ENCODE measurements around the gene WDFY1. TPM values are rescaled to one million over a fixed set of nuclear protein-coding genes. Genes with fewer than 3 reads are reported as not detected.

WDFY1 gene
- total and polyA plus RNA-seq, 12 donors: 7.8 to 45.2 (median 32.5) TPM

GRCh38 chr2:223991611-223992010 lies 46.5 kb upstream of the WDFY1 start:
- H3K36me3 ChIP-seq (replicated peaks in 1 of 2): no peaks in the 10 kb centered on the region
- H3K4me1 ChIP-seq (replicated peaks in 1 of 2): no peaks in the 10 kb centered on the region
- intact Hi-C loops (cut with DNase I): loop anchor here in 1 of 2 donors (5.0 kb wide), 1 partner anchor 296 kb away; no protein-coding TSS in a partner anchor
- no peak for TF ChIP-seq CTCF (IDR thresholded peaks at IDR 0.05)
- no peak for TF ChIP-seq POLR2A (IDR thresholded peaks at IDR 0.05)
- no peak overlapping the region for H3K4me3 ChIP-seq
- H3K9me3 ChIP-seq (replicated peaks in 1 of 3): no peaks in the 10 kb centered on the region
- no peaks in the 10 kb centered on the region for H3K27me3 ChIP-seq
- 86 to 89% (median 88%) methylated on average over 12 of the region's 12 CpGs for whole genome bisulfite sequencing, 4 donors
- H3K27ac ChIP-seq: no peak overlapping the region
- DNase-seq: no peak

DNA sequence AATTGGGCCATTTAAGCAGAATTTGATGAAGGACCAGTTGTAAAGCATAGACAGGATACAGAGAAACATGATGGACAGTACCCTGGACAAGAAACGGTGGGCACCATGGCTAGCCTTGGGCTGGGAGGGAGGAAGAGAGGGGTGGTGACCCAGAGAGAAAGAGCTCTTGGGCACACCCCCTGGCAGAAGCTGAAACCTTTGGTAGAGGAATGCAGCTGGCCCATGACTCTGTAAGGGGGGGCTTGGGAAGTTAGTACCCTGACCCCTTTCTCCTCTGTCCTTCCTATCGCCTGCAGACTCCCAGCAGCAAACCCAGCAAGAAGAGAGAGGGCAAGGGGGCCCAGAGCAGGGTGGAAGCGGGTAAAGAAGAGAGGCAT lies 44.7 kb upstream of the WDFY1 start:
- intact Hi-C loops (cut with DNase I): loop anchor here in 1 of 2 donors (5.0 kb wide), 1 partner anchor 297 kb away; no protein-coding TSS in a partner anchor
- TF ChIP-seq POLR2A (IDR thresholded peaks at IDR 0.05): no peak
- no peak for TF ChIP-seq CTCF (IDR thresholded peaks at IDR 0.05)
- Histone ChIP-seq H3K36me3 (replicated peaks in 1 of 2) (no peaks in the 10 kb centered on the region), H3K27me3 (no peaks in the 10 kb centered on the region), H3K27ac (no peak overlapping the region), H3K4me3 (no peak overlapping the region), H3K4me1 (replicated peaks in 1 of 2) (no peaks in the 10 kb centered on the region), H3K9me3 (replicated peaks in 1 of 3) (no peaks in the 10 kb centered on the region)
- no peak for DNase-seq
- WGBS, 4 donors: 65 to 75% (median 69%) methylated on average over 3 of the region's 3 CpGs

DNA sequence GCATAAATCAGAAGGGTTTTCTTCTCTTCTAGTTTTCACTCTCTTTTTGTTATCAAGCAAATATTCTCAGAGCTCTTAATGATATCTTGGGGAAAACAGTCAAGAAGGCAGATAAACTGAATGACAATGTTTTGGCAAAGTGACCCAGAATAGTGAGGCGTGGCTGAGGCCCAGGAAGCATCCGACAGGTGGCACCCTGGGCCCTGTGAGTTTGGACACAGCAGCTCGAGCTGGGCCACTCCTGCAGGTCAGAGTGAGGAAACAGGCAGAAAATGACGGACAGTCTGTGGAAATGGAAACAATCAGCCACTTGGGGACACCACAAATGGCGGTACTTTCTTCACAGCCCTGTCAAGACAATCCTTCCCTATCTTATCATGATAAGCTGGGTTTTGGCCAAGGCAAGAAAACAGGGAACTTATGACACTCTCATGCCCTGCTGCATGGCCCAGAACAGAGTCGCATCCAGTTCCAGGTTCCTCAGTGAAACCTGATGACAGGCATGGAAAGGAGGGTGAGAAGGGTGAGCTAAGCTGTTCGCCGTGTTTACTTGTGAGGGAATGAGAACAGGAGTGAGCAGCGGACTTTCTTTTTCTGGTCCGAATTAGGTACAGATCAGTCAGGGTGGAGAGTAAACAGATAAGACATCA lies 44.2 kb upstream of the WDFY1 start:
- no peaks in the 10 kb centered on the region for H3K27me3 ChIP-seq
- 82 to 88% (median 87%) methylated on average over 10 of the region's 10 CpGs for WGBS, 4 donors
- no peaks in the 10 kb centered on the region for H3K4me1 ChIP-seq (replicated peaks in 1 of 2)
- no peaks in the 10 kb centered on the region for H3K36me3 ChIP-seq (replicated peaks in 1 of 2)
- intact Hi-C loops (cut with DNase I): no loop called here
- DNase-seq: no peak
- H3K9me3 ChIP-seq (replicated peaks in 1 of 3): no peaks in the 10 kb centered on the region
- no peak for TF ChIP-seq CTCF (IDR thresholded peaks at IDR 0.05)
- TF ChIP-seq POLR2A (IDR thresholded peaks at IDR 0.05): no peak
- H3K27ac ChIP-seq: no peak overlapping the region
- H3K4me3 ChIP-seq: no peak overlapping the region

DNA sequence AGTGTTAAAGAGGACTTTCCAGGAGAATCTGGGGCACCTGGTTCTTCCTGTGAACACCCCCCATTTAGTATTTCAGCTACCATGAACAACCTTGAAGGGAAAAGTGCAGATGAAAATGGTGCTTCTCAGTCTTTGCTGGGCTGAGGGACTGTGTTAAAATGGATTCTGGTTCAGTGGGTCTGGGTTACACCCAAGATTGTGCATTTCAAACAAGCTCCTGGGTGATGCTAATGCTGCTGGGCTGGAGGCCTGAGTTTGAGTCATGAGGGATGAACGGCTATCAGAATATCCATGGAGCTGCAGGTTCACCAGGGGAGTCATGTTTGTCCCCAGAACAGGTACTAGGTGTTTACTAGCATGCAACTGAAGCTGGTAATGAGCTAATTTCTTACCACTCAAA lies 36.1 kb upstream of the WDFY1 start:
- DNase-seq: no peak
- TF ChIP-seq CTCF (IDR thresholded peaks at IDR 0.05): no peak
- no peak for TF ChIP-seq POLR2A (IDR thresholded peaks at IDR 0.05)
- no peak overlapping the region for H3K27ac ChIP-seq
- H3K27me3 ChIP-seq: no peaks in the 10 kb centered on the region
- H3K4me1 ChIP-seq (replicated peaks in 1 of 2): no peaks in the 10 kb centered on the region
- WGBS, 4 donors: 80 to 92% (median 87%) methylated on average over 1 of the region's 1 CpG; no CpG with 5 or more reads in 1 of the 4 donors
- no peaks in the 10 kb centered on the region for H3K9me3 ChIP-seq (replicated peaks in 1 of 3)
- intact Hi-C loops (cut with DNase I): no loop called here
- no peak overlapping the region for H3K4me3 ChIP-seq
- no peaks in the 10 kb centered on the region for H3K36me3 ChIP-seq (replicated peaks in 1 of 2)

Measured in adrenal gland (tissue), 12 donors.